Measurements from ENCODE around the gene CHRM5.

DNA sequence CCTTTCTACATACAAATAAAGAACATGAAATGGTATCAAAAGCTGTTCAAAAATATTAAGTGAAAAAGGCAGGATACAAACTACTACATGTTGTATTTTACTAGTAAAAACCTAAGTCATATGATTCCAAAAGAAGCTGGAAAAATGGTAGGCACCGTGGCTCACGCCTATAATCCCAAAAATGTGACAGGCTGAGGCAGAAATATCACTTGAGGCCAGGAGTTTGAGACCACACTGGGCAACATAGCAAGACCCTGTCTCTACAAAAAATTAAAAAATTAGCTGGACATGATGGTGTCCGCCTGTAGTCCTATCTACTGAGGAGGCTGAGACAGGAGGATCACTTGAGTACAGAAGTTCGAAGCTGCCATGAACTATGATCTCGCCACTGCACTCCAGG, 131.6 kb downstream of the CHRM5 start:
- no peak for TF ChIP-seq EZH2phosphoT487 (IDR thresholded peaks at IDR 0.05; ENCODE audit: insufficient read depth, low read depth)
- no peak for TF ChIP-seq EZH2 (IDR thresholded peaks at IDR 0.05; ENCODE audit: insufficient read depth, poor library complexity, severe bottlenecking)
